A549 (cell line): ENCODE data around the gene TRMT1L.

Experiments used
- CTCF ChIP-seq: fragments of >200 bp; sonication (Bioruptor Twin); formaldehyde crosslinking; IDR thresholded peaks from 3 replicates; pipeline ENCODE4 v1.5.1; 2016
- KDM1A ChIP-seq: fragments of 200-600 bp; sonication (generic); IDR thresholded peaks from 2 replicates; pipeline ENCODE4 v1.6.1; 2016; ENCODE audit warnings: low read depth, mild to moderate bottlenecking
- MAX ChIP-seq: IDR thresholded peaks from 2 replicates; pipeline ENCODE4 v1.6.1; 2012
- POLR2A ChIP-seq: IDR thresholded peaks from 2 replicates; pipeline ENCODE4 v1.6.1; 2012; ENCODE audit warnings: mild to moderate bottlenecking, low read length

GRCh38 chr1:185151215-185151614, 5.5 kb downstream of the TRMT1L start:
- TF ChIP-seq CTCF (no peak), POLR2A (no peak), MAX (no peak), KDM1A (no peak)
